ENCODE measurements around the gene AFF3.

AFF3 gene

DNA sequence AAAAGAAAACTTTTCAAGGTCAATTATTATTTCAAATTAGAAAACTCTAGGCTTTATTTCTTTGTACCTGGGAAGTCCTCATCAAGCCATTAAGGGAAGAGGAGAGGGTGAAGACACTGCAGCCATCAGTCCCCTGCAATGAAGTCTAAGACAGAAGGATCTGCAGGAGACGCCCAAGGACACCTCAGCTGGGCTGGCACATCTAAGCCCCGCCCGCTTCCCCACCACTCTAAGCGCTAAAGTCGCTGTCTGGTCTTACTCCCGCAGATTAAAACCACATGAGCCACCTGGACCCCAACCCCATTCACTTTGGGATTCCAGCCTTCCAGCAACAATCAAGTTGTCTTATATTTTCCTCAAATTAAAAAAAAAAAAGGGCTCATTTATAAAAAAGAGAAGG is 104.4 kb downstream of the AFF3 start:
- H3K27me3 ChIP-seq (replicated peaks; ENCODE audit: control insufficient read depth, insufficient read depth, low read length, poor library complexity, severe bottlenecking), result no peaks in the 10 kb centered on the region
- H3K4me3 ChIP-seq (ENCODE audit: insufficient read depth, low read depth, low read length, poor library complexity, severe bottlenecking), result no peak overlapping the region
- H3K27ac ChIP-seq (ENCODE audit: insufficient read depth, low read length, poor library complexity, severe bottlenecking), result no peak overlapping the region
- H3K4me1 ChIP-seq (ENCODE audit: control insufficient read depth, insufficient read depth, low read length, poor library complexity, severe bottlenecking), result no peaks in the 10 kb centered on the region
- no peaks in the 10 kb centered on the region for H3K36me3 ChIP-seq (ENCODE audit: control insufficient read depth, insufficient read depth, low read length)
- no peak for DNase-seq
- no peaks in the 10 kb centered on the region for H3K9me3 ChIP-seq (ENCODE audit: control insufficient read depth, low read length)

DNA sequence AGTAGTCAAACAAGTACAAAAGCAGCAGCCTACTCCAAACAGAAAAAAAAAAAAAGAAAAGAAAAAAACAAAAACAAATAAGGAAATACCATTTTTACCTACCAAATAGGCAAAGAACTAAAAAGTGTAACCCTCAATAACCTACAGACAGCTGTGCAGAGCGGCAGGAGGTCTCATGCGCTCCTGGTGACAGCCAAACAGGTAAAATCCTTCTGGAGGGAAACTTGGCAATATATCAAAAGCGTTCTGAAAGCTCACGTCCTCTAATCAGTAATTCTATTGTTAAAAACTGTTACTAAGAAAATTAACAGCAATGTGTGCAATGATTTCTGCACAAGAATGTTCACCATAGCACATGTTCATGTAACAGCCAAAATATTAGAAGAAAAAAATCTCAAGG is 105.6 kb downstream of the AFF3 start:
- Histone ChIP-seq H3K27ac (ENCODE audit: insufficient read depth, low read length, poor library complexity, severe bottlenecking) (no peak overlapping the region), H3K9me3 (ENCODE audit: control insufficient read depth, low read length) (no peaks in the 10 kb centered on the region), H3K36me3 (ENCODE audit: control insufficient read depth, insufficient read depth, low read length) (no peaks in the 10 kb centered on the region), H3K4me3 (ENCODE audit: insufficient read depth, low read depth, low read length, poor library complexity, severe bottlenecking) (no peak overlapping the region), H3K27me3 (replicated peaks; ENCODE audit: control insufficient read depth, insufficient read depth, low read length, poor library complexity, severe bottlenecking) (no peaks in the 10 kb centered on the region), H3K4me1 (ENCODE audit: control insufficient read depth, insufficient read depth, low read length, poor library complexity, severe bottlenecking) (no peaks in the 10 kb centered on the region)
- no peak for DNase-seq

DNA sequence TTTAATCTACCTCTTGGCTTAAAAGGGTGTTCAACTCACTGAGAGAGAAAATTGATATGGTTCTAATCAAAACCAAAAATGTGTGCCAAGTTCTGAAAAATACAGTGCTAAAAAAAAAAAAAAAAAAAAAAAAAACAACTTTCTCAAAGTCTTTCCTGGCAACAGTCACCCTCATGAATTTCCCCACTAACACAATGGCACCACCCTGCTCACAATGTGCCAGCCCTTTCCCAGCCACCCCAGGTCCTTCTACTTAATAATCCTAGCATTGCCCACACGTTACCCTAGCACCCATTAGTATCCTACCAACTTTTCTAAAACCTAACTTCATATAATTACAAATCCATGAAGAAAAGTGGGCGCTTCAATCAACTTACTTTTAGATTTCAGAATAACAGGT is 106.4 kb downstream of the AFF3 start:
- Histone ChIP-seq H3K9me3 (ENCODE audit: control insufficient read depth, low read length) (no peaks in the 10 kb centered on the region), H3K36me3 (ENCODE audit: control insufficient read depth, insufficient read depth, low read length) (no peaks in the 10 kb centered on the region), H3K4me1 (ENCODE audit: control insufficient read depth, insufficient read depth, low read length, poor library complexity, severe bottlenecking) (no peaks in the 10 kb centered on the region), H3K4me3 (ENCODE audit: insufficient read depth, low read depth, low read length, poor library complexity, severe bottlenecking) (no peak overlapping the region), H3K27me3 (replicated peaks; ENCODE audit: control insufficient read depth, insufficient read depth, low read length, poor library complexity, severe bottlenecking) (no peaks in the 10 kb centered on the region), H3K27ac (ENCODE audit: insufficient read depth, low read length, poor library complexity, severe bottlenecking) (no peak overlapping the region)
- no peak for DNase-seq

DNA sequence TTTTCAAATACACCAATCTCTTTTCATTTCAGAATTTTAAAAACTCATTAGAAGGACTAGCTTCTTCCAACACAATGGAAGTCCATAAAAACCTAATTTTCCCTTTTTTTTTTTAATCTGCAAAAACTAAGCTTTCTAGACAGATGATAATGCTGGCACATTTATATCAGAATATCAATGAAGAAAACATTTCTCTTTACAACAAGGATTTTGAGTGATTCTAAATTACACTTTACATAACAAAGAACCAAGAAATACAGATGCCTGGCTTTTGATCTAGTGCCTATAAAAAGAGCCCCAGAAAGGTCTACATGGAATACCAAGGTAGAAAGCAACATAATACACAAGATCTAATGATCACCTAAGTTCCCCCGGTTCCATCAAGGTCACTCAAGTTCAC is 108.0 kb downstream of the AFF3 start:
- Histone ChIP-seq H3K4me3 (ENCODE audit: insufficient read depth, low read depth, low read length, poor library complexity, severe bottlenecking) (no peak overlapping the region), H3K27ac (ENCODE audit: insufficient read depth, low read length, poor library complexity, severe bottlenecking) (no peak overlapping the region)

DNA sequence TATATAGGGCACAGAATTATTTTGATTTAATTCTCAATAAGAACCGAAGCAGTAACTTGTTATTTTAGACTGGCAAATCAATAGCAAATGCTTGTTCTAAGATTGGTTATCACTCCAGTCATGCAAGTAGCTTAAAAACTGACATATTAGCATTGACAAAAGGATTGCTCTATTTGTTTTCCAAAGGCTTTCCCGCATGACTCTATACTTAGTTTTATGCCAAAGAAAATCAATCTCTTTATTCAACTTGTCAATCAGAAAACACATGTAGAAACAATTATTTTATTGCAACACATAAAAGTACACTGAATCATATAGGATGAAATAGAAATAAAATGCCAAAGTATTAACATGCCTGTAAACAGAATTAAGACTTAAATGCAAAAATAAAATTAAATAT is 108.4 kb downstream of the AFF3 start:
- no peak for DNase-seq
- no peak overlapping the region for H3K4me3 ChIP-seq (ENCODE audit: insufficient read depth, low read depth, low read length, poor library complexity, severe bottlenecking)
- no peaks in the 10 kb centered on the region for H3K9me3 ChIP-seq (ENCODE audit: control insufficient read depth, low read length)
- no peaks in the 10 kb centered on the region for H3K27me3 ChIP-seq (replicated peaks; ENCODE audit: control insufficient read depth, insufficient read depth, low read length, poor library complexity, severe bottlenecking)
- no peak overlapping the region for H3K27ac ChIP-seq (ENCODE audit: insufficient read depth, low read length, poor library complexity, severe bottlenecking)
- no peaks in the 10 kb centered on the region for H3K4me1 ChIP-seq (ENCODE audit: control insufficient read depth, insufficient read depth, low read length, poor library complexity, severe bottlenecking)
- H3K36me3 ChIP-seq (ENCODE audit: control insufficient read depth, insufficient read depth, low read length), result no peaks in the 10 kb centered on the region

More for the DNA sequence above, 108.0 kb downstream of the AFF3 start:
- Histone ChIP-seq H3K4me1 (ENCODE audit: control insufficient read depth, insufficient read depth, low read length, poor library complexity, severe bottlenecking) (no peaks in the 10 kb centered on the region), H3K9me3 (ENCODE audit: control insufficient read depth, low read length) (no peaks in the 10 kb centered on the region), H3K36me3 (ENCODE audit: control insufficient read depth, insufficient read depth, low read length) (no peaks in the 10 kb centered on the region), H3K27me3 (replicated peaks; ENCODE audit: control insufficient read depth, insufficient read depth, low read length, poor library complexity, severe bottlenecking) (no peaks in the 10 kb centered on the region)
- DNase-seq, result no peak

DNA sequence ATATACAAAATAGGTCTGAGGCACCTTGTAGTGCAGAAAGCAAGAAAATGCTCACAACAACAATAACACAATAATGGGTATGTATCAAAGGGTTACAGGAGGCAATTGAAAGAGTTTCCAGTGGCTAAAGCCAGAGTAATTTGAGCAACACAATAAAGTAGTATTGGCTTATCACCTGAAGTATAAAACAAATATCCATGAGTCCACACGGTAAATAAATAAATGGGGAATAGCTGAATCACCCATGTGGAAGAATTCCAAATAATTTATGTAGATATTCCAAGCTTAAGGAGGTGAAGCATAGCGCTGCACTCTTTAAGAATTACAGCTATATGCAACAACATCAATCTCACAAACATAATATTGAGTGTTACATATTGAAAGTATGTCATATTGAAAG is 110.8 kb downstream of the AFF3 start:
- H3K36me3 ChIP-seq (ENCODE audit: control insufficient read depth, insufficient read depth, low read length), result no peaks in the 10 kb centered on the region
- no peak overlapping the region for H3K27ac ChIP-seq (ENCODE audit: insufficient read depth, low read length, poor library complexity, severe bottlenecking)
- no peak for DNase-seq
- no peaks in the 10 kb centered on the region for H3K4me1 ChIP-seq (ENCODE audit: control insufficient read depth, insufficient read depth, low read length, poor library complexity, severe bottlenecking)
- no peak overlapping the region for H3K4me3 ChIP-seq (ENCODE audit: insufficient read depth, low read depth, low read length, poor library complexity, severe bottlenecking)
- no peaks in the 10 kb centered on the region for H3K27me3 ChIP-seq (replicated peaks; ENCODE audit: control insufficient read depth, insufficient read depth, low read length, poor library complexity, severe bottlenecking)
- H3K9me3 ChIP-seq (ENCODE audit: control insufficient read depth, low read length), result no peaks in the 10 kb centered on the region

DNA sequence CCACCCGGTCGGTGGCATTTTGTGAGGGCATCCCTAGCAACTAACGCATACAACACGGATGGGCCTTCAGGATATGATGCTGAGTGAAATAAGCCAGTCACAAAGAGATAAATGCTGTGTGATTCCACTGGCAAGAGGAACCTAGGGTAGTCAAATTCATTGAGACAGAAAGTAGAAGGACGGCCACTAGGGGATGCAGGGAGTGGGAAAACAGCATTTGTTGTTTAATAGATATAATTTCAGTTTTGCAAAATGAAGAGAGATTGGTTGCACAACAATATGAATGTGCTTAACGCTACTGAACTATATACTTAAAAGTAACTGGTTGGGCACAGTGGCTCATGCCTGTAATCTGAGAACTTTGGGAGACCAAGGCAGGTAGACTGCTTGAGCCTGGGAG is 112.9 kb downstream of the AFF3 start:
- Histone ChIP-seq H3K36me3 (ENCODE audit: control insufficient read depth, insufficient read depth, low read length) (no peaks in the 10 kb centered on the region), H3K4me3 (ENCODE audit: insufficient read depth, low read depth, low read length, poor library complexity, severe bottlenecking) (no peak overlapping the region), H3K27me3 (replicated peaks; ENCODE audit: control insufficient read depth, insufficient read depth, low read length, poor library complexity, severe bottlenecking) (no peaks in the 10 kb centered on the region), H3K27ac (ENCODE audit: insufficient read depth, low read length, poor library complexity, severe bottlenecking) (no peak overlapping the region), H3K9me3 (ENCODE audit: control insufficient read depth, low read length) (no peaks in the 10 kb centered on the region), H3K4me1 (ENCODE audit: control insufficient read depth, insufficient read depth, low read length, poor library complexity, severe bottlenecking) (no peaks in the 10 kb centered on the region)
- DNase-seq, result no peak

DNA sequence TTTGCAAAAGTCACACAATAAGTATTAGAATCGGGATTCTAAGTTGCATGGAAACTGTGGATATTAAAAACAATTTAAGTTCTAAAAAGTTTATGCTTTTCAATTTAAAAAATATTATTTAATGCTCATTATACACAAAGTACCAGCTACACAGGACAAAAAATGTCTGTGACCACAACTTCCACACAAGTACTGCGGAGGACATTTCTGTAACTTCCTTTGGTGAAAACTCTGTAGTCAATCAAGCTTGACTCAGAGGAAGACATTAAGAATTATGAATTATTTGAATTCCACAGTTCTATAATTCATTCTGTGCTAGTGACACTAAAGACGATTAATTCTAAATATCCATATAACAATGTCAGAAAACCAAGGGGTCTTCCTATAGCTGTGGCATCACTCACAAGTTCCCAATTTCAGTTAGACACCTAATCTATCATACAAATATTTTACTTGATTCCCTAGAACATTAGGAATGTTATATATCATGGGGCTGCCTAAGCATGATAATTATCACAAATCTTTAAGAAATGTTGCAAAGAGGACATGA is 120.5 kb downstream of the AFF3 start:
- DNase-seq, result no peak
- Histone ChIP-seq H3K27me3 (replicated peaks; ENCODE audit: control insufficient read depth, insufficient read depth, low read length, poor library complexity, severe bottlenecking) (no peaks in the 10 kb centered on the region), H3K4me3 (ENCODE audit: insufficient read depth, low read depth, low read length, poor library complexity, severe bottlenecking) (no peak overlapping the region), H3K36me3 (ENCODE audit: control insufficient read depth, insufficient read depth, low read length) (no peaks in the 10 kb centered on the region), H3K27ac (ENCODE audit: insufficient read depth, low read length, poor library complexity, severe bottlenecking) (no peak overlapping the region), H3K4me1 (ENCODE audit: control insufficient read depth, insufficient read depth, low read length, poor library complexity, severe bottlenecking) (no peaks in the 10 kb centered on the region), H3K9me3 (ENCODE audit: control insufficient read depth, low read length) (no peaks in the 10 kb centered on the region)

DNA sequence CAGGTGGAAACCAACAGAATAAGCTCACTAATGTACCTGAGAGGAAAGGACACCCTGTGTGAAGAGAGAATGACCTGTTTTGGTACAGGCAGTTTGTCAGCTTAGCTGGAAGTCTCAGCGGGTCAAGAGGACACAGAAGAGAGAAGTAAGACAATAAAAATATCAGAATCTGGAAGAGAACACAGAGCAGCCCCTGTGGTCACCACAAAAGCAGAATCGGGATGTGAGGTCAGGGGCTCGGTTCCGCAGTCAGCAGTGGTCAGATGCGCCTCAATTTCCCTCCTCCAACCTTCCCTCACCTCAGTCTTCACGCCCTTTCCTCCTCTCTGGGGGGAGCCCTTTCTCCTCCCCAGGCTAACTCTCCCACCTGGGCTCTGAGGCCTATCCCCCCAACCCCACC is 122.9 kb downstream of the AFF3 start:
- Histone ChIP-seq H3K27ac (ENCODE audit: insufficient read depth, low read length, poor library complexity, severe bottlenecking) (no peak overlapping the region), H3K4me1 (ENCODE audit: control insufficient read depth, insufficient read depth, low read length, poor library complexity, severe bottlenecking) (no peaks in the 10 kb centered on the region), H3K9me3 (ENCODE audit: control insufficient read depth, low read length) (no peaks in the 10 kb centered on the region), H3K4me3 (ENCODE audit: insufficient read depth, low read depth, low read length, poor library complexity, severe bottlenecking) (no peak overlapping the region), H3K27me3 (replicated peaks; ENCODE audit: control insufficient read depth, insufficient read depth, low read length, poor library complexity, severe bottlenecking) (no peaks in the 10 kb centered on the region), H3K36me3 (ENCODE audit: control insufficient read depth, insufficient read depth, low read length) (no peaks in the 10 kb centered on the region)
- no peak for DNase-seq

DNA sequence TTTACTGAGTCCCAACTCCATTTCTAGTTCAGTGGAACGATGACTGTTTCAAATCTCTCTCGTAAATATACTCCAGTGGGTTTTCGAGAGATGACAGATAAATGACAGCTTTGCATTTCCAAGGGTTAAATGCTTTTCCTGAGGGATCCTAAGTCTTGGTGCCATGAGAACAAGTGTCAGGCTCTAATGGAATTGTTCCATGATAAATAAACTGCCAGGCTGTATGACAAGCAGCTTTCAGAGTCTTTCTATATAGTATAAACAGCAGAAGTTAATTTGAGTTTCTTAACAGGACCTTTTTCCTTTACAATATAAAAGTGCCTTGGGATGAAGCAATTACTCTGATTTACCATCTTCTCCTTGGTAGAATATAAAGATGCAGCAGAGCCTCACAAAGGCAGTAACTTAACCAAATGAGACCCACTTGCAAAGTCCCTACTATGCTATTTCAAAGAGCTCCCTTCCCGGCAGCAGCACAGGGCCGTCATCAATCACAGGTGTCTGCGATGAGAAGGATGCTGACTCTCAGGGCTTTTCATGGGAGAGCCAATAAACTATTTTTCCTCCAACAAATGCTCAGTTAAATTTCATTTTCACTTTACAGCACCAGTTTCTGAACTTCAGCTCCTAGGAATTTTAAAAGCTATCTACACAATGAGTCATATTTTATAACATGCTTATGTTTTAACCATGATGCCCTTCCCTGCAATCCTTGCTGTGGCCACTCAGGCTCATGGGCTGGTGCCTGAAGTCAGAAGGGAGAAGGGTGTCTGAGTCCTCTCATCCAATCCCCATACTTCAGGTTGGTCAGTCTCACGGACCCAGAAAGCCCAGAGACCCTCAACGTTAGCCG is 123.8 kb downstream of the AFF3 start:
- Histone ChIP-seq H3K4me3 (ENCODE audit: insufficient read depth, low read depth, low read length, poor library complexity, severe bottlenecking) (no peak overlapping the region), H3K36me3 (ENCODE audit: control insufficient read depth, insufficient read depth, low read length) (no peaks in the 10 kb centered on the region), H3K27me3 (replicated peaks; ENCODE audit: control insufficient read depth, insufficient read depth, low read length, poor library complexity, severe bottlenecking) (no peaks in the 10 kb centered on the region), H3K9me3 (ENCODE audit: control insufficient read depth, low read length) (no peaks in the 10 kb centered on the region), H3K27ac (ENCODE audit: insufficient read depth, low read length, poor library complexity, severe bottlenecking) (no peak overlapping the region), H3K4me1 (ENCODE audit: control insufficient read depth, insufficient read depth, low read length, poor library complexity, severe bottlenecking) (no peaks in the 10 kb centered on the region)
- DNase-seq, result no peak

Data from effector memory CD4-positive, alpha-beta T cell (primary cell).